Measurements from ENCODE around the gene KDR.

DNA sequence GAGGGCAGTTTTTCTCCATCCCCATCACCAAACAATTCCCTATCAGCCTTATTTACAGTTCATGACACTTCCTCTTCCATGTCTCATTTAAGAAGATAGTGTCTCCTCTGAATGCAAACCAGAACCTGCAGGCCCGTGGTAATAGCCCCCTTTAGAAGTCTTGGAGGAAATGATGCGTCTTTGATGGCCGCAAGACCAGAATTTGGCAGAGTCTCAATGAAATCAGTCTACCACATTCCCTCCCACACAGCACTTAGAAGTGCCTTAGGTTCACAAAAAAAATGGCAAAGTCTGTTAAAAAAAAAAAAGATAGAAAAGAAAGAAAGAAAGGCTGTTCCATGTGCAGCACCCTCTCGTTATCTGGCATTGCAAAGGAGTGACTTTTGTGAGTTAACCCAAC, 2.1 kb upstream of the KDR start:
- TF ChIP-seq, protein P1, sequence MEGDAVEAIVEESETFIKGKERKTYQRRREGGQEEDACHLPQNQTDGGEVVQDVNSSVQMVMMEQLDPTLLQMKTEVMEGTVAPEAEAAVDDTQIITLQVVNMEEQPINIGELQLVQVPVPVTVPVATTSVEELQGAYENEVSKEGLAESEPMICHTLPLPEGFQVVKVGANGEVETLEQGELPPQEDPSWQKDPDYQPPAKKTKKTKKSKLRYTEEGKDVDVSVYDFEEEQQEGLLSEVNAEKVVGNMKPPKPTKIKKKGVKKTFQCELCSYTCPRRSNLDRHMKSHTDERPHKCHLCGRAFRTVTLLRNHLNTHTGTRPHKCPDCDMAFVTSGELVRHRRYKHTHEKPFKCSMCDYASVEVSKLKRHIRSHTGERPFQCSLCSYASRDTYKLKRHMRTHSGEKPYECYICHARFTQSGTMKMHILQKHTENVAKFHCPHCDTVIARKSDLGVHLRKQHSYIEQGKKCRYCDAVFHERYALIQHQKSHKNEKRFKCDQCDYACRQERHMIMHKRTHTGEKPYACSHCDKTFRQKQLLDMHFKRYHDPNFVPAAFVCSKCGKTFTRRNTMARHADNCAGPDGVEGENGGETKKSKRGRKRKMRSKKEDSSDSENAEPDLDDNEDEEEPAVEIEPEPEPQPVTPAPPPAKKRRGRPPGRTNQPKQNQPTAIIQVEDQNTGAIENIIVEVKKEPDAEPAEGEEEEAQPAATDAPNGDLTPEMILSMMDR (conservative IDR thresholded peaks at IDR 0.05; ENCODE audit: low read length): no peak
- TF ChIP-seq EZH2phosphoT487 (IDR thresholded peaks at IDR 0.05; ENCODE audit: borderline replicate concordance, low read depth, low read length): no peak

Measured in OCI-LY7 (cell line).